Subcutaneous adipose tissue (tissue), 4 donors: ENCODE results near the gene CENPH. TPM values are rescaled to one million over a fixed set of nuclear protein-coding genes. Genes with fewer than 3 reads are reported as not detected.

Experiments
- total RNA-seq, 4 donors: library from RNA; depleted of rRNA; stranded (reverse); fragments of >200 nt; gene quantifications; one replicate each; pipeline ENCODE4 v1.1.0, GENCODE V29; 2016
- TF ChIP-seq, protein P1 (sequence below): fragments of 450-650 bp; IDR thresholded peaks from one replicate; pipeline ENCODE4 v1.5.1; 2016; ENCODE audit warnings: low read depth, mild to moderate bottlenecking, control low read depth, antibody characterized with exemption, moderate library complexity

CENPH gene
- total RNA-seq, 4 donors from 2014 or later, result 1.5 to 3.8 (median 2.5) TPM

DNA sequence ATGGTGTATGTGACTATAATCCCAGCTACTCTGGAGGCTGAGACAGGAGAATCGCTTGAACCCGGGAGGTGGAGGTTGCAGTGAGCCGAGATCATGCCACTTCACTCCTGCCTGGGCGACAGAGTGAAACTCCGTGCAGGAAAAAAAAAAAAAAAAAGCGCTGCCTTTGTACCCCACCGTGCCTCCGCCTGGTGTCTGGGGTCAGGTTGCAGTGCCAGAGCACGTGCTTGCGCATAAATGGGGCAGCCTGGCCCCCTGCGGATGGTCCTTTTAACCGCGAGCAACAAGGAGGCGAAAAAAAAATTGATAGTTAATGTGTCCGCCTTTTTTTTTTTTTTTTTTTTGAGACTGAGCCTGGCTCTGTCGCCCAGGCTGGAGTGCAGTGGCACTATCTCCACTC, 28.7 kb upstream of the CENPH start:
- TF ChIP-seq, protein P1, sequence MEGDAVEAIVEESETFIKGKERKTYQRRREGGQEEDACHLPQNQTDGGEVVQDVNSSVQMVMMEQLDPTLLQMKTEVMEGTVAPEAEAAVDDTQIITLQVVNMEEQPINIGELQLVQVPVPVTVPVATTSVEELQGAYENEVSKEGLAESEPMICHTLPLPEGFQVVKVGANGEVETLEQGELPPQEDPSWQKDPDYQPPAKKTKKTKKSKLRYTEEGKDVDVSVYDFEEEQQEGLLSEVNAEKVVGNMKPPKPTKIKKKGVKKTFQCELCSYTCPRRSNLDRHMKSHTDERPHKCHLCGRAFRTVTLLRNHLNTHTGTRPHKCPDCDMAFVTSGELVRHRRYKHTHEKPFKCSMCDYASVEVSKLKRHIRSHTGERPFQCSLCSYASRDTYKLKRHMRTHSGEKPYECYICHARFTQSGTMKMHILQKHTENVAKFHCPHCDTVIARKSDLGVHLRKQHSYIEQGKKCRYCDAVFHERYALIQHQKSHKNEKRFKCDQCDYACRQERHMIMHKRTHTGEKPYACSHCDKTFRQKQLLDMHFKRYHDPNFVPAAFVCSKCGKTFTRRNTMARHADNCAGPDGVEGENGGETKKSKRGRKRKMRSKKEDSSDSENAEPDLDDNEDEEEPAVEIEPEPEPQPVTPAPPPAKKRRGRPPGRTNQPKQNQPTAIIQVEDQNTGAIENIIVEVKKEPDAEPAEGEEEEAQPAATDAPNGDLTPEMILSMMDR, result no peak

GRCh38 chr5:69166686-69167492, 22.5 kb upstream of the CENPH start, which contains the start of gene CCNB1:
TSS of gene CCNB1 (plus strand) at chr5:69167150. CDS start at chr5:69167263, 113 bp downstream.
- TF ChIP-seq, protein P1, result no peak

- TF ChIP-seq, protein P1, result no peak
Measured at GRCh38 chr5:69167493-69167855, 21.9 kb upstream of the CENPH start.

DNA sequence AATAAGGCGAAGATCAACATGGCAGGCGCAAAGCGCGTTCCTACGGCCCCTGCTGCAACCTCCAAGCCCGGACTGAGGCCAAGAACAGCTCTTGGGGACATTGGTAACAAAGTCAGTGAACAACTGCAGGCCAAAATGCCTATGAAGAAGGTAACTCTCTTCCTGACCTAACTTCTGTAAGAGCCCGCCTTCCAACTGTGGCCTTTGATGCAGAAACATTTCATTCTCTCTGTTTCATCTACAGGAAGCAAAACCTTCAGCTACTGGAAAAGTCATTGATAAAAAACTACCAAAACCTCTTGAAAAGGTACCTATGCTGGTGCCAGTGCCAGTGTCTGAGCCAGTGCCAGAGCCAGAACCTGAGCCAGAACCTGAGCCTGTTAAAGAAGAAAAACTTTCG, 21.5 kb upstream of the CENPH start:
- TF ChIP-seq, protein P1, result no peak

DNA sequence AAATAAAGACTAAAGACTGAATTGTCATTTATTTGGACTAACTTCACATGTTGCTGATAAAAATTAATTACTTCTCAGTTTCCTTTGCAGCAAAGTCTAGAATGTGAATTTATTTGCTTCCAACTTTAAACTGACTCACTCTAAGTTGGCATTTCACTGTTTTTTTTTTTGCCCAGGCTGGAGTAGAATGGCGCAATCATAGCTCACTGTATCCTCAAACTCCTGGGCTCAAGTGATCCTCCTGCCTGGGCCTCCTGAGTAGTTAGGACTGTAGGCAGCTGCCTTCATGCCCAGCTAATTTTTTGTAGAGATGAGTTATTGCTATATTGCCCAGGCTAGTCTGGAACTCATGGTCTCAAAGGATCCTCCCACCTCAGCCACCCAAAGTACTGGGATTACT, 18.9 kb upstream of the CENPH start:
- TF ChIP-seq, protein P1, result no peak

- TF ChIP-seq, protein P1, result no peak
Measured at GRCh38 chr5:69170969-69171368, 18.4 kb upstream of the CENPH start.

- TF ChIP-seq, protein P1, result no peak
Measured at GRCh38 chr5:69184621-69185020, 4.8 kb upstream of the CENPH start.
